GM12872 (cell line): Measurements from ENCODE around the gene MLLT1.

Experiments used
- CTCF ChIP-seq: IDR thresholded peaks from 3 replicates; pipeline ENCODE4 v1.5.1; 2011; ENCODE audit warnings: low read depth, mild to moderate bottlenecking, low read length, moderate library complexity; ENCODE audit not compliant: insufficient read depth

MLLT1 gene

GRCh38 chr19:6241680-6242377 is 37.9 kb downstream of the MLLT1 start:
- TF ChIP-seq CTCF: no peak

DNA sequence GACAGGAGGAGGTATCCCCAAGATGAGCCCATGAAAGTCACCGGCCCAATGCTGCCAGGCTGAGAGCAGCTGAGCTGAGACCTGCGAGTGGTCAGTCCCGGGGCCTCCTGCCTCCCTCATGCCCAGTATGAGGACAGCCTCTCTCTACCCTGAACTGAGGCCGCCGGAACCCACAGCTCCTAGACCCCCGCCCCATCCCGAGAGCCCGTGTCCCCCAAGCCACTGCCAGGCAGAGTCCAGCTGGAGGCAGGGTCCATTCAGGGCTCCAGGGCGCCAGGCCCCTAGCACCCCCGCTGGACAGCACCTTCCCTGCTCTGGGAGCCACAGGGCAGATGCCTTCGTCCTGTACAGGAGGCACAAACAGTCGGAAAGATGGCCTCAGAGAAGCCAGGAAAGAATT is 38.7 kb downstream of the MLLT1 start:
- TF ChIP-seq CTCF: no peak

DNA sequence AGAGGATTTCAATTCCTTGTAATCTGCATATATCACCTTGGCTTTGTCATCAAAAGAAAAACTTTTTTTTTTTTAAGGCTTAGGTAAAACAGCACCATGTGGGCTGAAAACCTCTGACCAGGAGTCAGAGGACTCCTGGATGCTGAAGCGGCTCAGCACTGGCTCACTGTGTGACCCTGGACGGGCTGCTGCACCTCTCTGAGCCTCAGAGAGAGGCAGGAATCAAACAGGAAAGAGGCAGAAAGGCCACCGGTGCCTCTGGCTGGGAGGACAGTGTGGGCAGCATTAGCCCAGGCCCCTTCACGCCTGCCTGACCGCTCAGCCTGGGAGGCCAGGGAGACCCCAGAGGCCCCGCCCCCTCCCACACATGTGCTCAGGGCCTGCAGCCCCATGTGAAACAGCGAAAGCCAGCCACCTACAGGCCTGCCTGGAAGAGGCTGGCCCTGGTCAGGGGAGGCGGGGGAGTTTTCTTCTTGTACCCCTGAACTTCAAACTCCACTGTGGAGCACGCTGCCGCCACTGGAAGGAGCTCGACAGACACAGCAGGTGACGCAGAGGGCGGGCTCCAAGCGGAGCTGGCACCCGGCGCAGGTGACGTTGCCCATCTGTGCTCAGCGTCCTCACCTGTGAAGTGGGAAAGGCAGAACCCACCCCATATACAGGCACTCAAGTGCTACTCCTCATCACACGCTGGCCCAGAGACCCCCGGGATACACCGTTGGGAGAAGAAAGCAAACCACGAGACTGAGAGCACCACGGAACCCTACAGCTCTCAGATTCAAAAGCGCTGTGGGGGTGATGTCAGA is 39.7 kb downstream of the MLLT1 start:
- TF ChIP-seq CTCF: no peak

DNA sequence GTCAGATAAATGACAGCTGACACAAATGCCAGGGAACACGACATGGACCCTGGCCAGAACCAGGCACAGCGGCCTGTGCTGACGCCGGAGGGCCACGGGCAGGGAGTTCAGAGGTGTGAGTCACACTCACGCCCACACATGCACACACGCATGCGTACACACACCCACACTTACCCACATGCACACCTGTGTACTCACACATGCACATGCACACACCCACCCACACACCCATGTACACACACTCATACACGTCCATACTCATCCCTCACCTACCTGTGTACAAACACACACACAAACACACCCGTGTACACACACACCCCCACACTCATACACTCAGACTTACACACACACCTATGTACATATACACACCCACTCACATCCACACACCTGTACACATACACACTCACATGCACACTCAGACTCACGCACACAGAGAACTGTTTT is 40.4 kb downstream of the MLLT1 start:
- TF ChIP-seq CTCF: no peak

GRCh38 chr19:6238643-6239281 is 41.0 kb downstream of the MLLT1 start:
- no peak for TF ChIP-seq CTCF

DNA sequence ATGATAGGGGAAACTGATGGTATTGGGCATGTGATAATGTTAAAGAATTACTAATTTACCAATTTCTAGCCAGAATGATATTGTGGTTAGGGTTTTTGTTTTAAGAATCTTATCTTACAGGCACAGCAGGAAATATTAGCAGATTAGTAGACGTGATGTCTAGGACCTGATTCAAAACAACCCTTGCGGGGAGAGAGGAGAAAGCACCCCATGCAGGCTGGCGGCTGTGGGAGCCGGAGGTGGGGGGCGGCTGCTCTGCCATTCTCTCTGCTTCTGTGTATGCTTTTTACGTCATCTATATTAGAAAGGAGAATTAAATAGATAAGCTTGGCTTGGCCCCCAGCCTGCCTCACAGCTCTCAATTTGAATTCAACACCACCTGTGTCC is 41.5 kb downstream of the MLLT1 start:
- no peak for TF ChIP-seq CTCF
